Suprapubic skin (tissue), 4 donors: ENCODE measurements around the gene TBC1D14. TPM values are rescaled to one million over a fixed set of nuclear protein-coding genes. Genes with fewer than 3 reads are reported as not detected.
A peak's percentile ranks its signal among the peaks of the same experiment; 100 is the strongest.

Experiments used
- DNase-seq, 2 donors: peaks; one replicate each; pipeline ENCODE4 v3.0.0-alpha.2; 2019; ENCODE audit warnings: low spot score in 2 of 2
- H3K27ac ChIP-seq: fragments of 200-600 bp; sonication (generic); one replicate; pipeline ENCODE4 v1.5.1; 2019
- H3K27me3 ChIP-seq: fragments of 200-600 bp; sonication (generic); one replicate; pipeline ENCODE4 v1.5.1; 2019
- H3K36me3 ChIP-seq: fragments of 200-600 bp; sonication (generic); one replicate; pipeline ENCODE4 v1.5.1; 2019
- H3K4me1 ChIP-seq: fragments of 200-600 bp; sonication (generic); one replicate; pipeline ENCODE4 v1.5.1; 2019
- H3K4me3 ChIP-seq: fragments of 200-600 bp; sonication (generic); one replicate; pipeline ENCODE4 v1.5.1; 2019; ENCODE audit warnings: mild to moderate bottlenecking
- H3K9me3 ChIP-seq: fragments of 200-600 bp; sonication (generic); one replicate; pipeline ENCODE4 v1.5.1; 2019
- EP300 ChIP-seq: sonication (generic); formaldehyde crosslinking; IDR thresholded peaks from one replicate; pipeline ENCODE4 v1.6.1; 2017; ENCODE audit warnings: antibody characterized with exemption
- POLR2A ChIP-seq, 2 donors: fragments of 450-650 bp; IDR thresholded peaks; one replicate each; pipeline ENCODE4 v1.6.1; 2017; ENCODE audit warnings: antibody characterized with exemption in 2 of 2, mild to moderate bottlenecking in 2 of 2, moderate library complexity in 2 of 2
- POLR2AphosphoS5 ChIP-seq, 3 donors: sonication (generic); formaldehyde crosslinking; IDR thresholded peaks; one replicate each; pipeline ENCODE4 v1.6.1; 2017; ENCODE audit warnings: antibody characterized with exemption in 3 of 3
- WGBS: methylation state at CpG from one replicate; pipeline ENCODE4 v1.1.5; 2018; 5-methylcytosine and 5-hydroxymethylcytosine counted together
- total RNA-seq, 4 donors: library from RNA; depleted of rRNA; stranded (reverse); fragments of >200 nt; gene quantifications; one replicate each; pipeline ENCODE4 v1.1.0, GENCODE V29; 2016
- TF ChIP-seq, protein P1 (sequence below), 2 donors: fragments of 200-600 bp in 1 of 2; fragments of 450-650 bp in 1 of 2; sonication (generic) in 1 of 2; IDR thresholded peaks; one replicate each; pipeline ENCODE4 v1.5.1; 2016 to 2019; ENCODE audit warnings: antibody characterized with exemption in 2 of 2, mild to moderate bottlenecking in 1 of 2, moderate library complexity in 1 of 2

The TBC1D14 gene
- total RNA-seq, 4 donors from 2014 or later: 55.0 to 111 (median 97.9) TPM

- H3K27me3 ChIP-seq: no peaks in the 10 kb centered on the region
- H3K27ac ChIP-seq: no peak overlapping the region
- WGBS: 95% methylated on average over 3 of the region's 3 CpGs
- H3K9me3 ChIP-seq: no peaks in the 10 kb centered on the region
- H3K4me1 ChIP-seq: no peaks in the 10 kb centered on the region
- no peak for DNase-seq
- TF ChIP-seq, protein P1, sequence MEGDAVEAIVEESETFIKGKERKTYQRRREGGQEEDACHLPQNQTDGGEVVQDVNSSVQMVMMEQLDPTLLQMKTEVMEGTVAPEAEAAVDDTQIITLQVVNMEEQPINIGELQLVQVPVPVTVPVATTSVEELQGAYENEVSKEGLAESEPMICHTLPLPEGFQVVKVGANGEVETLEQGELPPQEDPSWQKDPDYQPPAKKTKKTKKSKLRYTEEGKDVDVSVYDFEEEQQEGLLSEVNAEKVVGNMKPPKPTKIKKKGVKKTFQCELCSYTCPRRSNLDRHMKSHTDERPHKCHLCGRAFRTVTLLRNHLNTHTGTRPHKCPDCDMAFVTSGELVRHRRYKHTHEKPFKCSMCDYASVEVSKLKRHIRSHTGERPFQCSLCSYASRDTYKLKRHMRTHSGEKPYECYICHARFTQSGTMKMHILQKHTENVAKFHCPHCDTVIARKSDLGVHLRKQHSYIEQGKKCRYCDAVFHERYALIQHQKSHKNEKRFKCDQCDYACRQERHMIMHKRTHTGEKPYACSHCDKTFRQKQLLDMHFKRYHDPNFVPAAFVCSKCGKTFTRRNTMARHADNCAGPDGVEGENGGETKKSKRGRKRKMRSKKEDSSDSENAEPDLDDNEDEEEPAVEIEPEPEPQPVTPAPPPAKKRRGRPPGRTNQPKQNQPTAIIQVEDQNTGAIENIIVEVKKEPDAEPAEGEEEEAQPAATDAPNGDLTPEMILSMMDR (IDR thresholded peaks at IDR 0.05): no peak
- no peak for TF ChIP-seq POLR2A (IDR thresholded peaks at IDR 0.05)
- TF ChIP-seq EP300: no peak
- TF ChIP-seq POLR2AphosphoS5 (IDR thresholded peaks at IDR 0.05): no peak
- H3K36me3 ChIP-seq: peaks cover 84% of the 10 kb centered on the region
- H3K4me3 ChIP-seq: no peak overlapping the region
Measured at GRCh38 chr4:7058792-7059191, 149.2 kb downstream of the TBC1D14 start.

DNA sequence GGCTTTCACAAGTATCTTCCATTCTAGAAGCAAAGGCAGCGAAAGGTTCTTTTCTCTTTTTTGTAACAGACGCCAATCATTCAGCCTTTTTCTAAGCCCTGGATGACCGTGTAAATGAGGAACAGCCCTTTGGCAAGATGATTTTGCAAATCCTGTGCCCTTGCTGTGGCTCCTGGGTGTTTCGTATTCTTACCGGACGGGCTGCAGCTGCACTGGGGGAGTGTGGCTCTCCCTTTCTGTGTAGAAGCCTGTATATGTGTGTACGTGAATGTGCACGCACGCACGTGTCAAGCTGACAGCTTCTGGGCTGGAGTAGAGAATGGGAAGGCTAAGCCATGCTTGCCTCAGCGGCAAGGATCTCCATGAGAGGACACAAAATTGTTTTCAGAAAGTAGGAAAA, 150.0 kb downstream of the TBC1D14 start:
- TF ChIP-seq POLR2A (IDR thresholded peaks at IDR 0.05) (no peak), EP300 (no peak), POLR2AphosphoS5 (IDR thresholded peaks at IDR 0.05) (no peak)
- TF ChIP-seq, protein P1 (IDR thresholded peaks at IDR 0.05): no peak
- Histone ChIP-seq H3K4me3 (no peak overlapping the region), H3K4me1 (no peaks in the 10 kb centered on the region), H3K9me3 (no peaks in the 10 kb centered on the region), H3K36me3 (peaks cover 79% of the 10 kb centered on the region), H3K27ac (no peak overlapping the region), H3K27me3 (no peaks in the 10 kb centered on the region)
- 83% methylated on average over 11 of the region's 11 CpGs for WGBS
- DNase-seq: peak in 1 of 2 donors; percentile 35

GRCh38 chr4:7060346-7061150, 150.9 kb downstream of the TBC1D14 start:
- Histone ChIP-seq H3K27me3 (no peaks in the 10 kb centered on the region), H3K27ac (no peak overlapping the region), H3K9me3 (no peaks in the 10 kb centered on the region), H3K4me1 (peaks cover 1% of the 10 kb centered on the region), H3K4me3 (no peak overlapping the region), H3K36me3 (peaks cover 70% of the 10 kb centered on the region)
- WGBS: 90% methylated on average over 20 of the region's 20 CpGs
- TF ChIP-seq, protein P1 (IDR thresholded peaks at IDR 0.05): no peak
- TF ChIP-seq EP300 (no peak), POLR2AphosphoS5 (IDR thresholded peaks at IDR 0.05) (no peak), POLR2A (IDR thresholded peaks at IDR 0.05) (no peak)
- peak in 1 of 2 donors; percentile 61 for DNase-seq

DNA sequence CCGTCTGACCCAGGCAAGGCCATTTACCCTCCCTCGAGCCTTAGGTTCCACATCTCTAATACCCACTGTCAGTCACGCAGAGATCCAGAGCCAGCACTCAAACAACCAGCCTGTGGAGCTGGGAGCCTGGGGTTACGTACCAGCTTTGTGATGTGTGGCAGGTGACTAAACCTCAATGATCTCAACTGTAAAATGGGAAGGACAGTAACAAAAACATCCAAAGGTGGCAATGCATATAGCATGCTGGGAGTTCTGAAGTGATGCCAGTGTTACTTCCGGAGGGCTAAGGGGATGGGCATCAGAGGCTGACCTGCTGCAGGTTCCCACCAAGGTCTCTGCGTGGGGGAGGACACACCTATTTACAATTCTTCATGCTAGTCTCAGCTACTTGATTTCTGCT, 152.2 kb downstream of the TBC1D14 start:
- peak in 1 of 2 donors; percentile 31 for DNase-seq
- H3K9me3 ChIP-seq: no peaks in the 10 kb centered on the region
- H3K4me3 ChIP-seq: no peak overlapping the region
- H3K27ac ChIP-seq: no peak overlapping the region
- peaks cover 57% of the 10 kb centered on the region for H3K36me3 ChIP-seq
- H3K27me3 ChIP-seq: no peaks in the 10 kb centered on the region
- peaks cover 14% of the 10 kb centered on the region for H3K4me1 ChIP-seq
- WGBS: 92% methylated on average over 6 of the region's 6 CpGs
- no peak for TF ChIP-seq POLR2A (IDR thresholded peaks at IDR 0.05)
- TF ChIP-seq, protein P1 (IDR thresholded peaks at IDR 0.05): no peak
- no peak for TF ChIP-seq EP300
- no peak for TF ChIP-seq POLR2AphosphoS5 (IDR thresholded peaks at IDR 0.05)

DNA sequence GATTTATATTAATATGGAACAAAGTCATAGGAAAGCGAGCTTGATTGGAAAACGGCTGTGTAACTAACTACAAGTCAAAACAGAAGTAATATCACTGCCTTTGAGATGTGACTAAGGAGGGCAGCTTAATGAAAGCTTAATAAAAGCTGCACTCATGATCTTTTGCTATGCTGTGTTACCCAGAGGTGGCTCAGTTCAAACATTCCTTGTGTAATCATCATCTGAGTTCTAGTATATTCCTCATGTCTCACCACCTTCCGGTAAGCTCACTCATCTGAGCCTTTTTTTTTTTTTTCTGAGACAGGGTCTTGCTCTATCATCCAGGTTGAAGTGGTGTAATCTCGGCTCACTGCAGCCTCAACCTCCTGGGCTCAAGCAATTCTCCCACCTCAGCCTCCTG, 153.2 kb downstream of the TBC1D14 start:
- H3K4me3 ChIP-seq: no peak overlapping the region
- peaks cover 18% of the 10 kb centered on the region for H3K4me1 ChIP-seq
- H3K27me3 ChIP-seq: no peaks in the 10 kb centered on the region
- TF ChIP-seq POLR2AphosphoS5 (IDR thresholded peaks at IDR 0.05) (no peak), POLR2A (IDR thresholded peaks at IDR 0.05) (no peak), EP300 (no peak)
- TF ChIP-seq, protein P1 (IDR thresholded peaks at IDR 0.05): no peak
- no peaks in the 10 kb centered on the region for H3K9me3 ChIP-seq
- no peak for DNase-seq
- H3K27ac ChIP-seq: no peak overlapping the region
- WGBS: 95% methylated on average over 4 of the region's 4 CpGs
- H3K36me3 ChIP-seq: peaks cover 54% of the 10 kb centered on the region
